Measurements from ENCODE around the gene AGBL3. TPM values are rescaled to one million over a fixed set of nuclear protein-coding genes. Genes with fewer than 3 reads are reported as not detected.

Gene AGBL3
- total RNA-seq = 0.32 and 0.52 TPM in 2 replicates

DNA sequence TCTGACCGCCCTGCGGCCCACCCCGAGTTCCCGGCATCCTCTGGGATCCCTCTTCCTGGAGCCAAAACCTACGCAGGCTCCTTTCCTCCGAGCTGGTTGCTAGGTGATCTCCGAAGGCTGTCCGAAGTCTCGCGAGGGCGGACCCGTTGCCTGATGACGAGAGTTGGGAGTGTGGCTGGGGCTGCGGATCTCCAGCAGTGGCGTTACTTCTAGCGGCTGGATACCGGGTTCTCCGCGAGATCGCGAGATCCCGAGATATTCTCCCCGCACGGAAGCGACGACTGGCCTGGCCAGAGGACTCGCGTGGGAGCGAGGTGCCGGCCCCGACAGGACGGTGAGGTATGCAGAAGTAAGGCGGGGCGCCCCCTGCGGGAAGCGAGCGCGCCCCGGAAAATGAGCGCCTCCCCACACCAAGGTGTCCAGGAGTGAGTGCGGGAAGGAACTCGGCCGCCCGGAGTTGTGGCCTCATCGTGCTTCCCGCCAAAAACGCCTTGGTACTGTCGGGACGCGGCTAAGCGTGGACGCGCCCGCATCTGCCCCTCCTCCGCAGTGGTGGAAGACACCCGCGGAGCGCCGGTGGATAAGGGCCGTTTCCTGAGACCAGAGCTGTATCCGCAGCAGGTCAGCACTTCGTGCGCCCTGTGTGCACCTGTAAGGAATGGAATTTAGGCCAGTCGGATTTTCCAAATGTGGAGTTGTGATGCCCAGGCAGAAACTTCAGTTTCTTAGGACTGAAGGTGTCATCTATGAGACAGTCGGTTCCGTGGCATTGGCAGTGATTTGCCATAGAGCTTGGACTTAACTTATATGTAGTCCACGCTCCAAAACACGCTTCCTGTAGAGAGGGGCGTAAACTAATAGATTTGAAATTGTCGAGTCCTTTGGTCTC, at the start of gene AGBL3:
Gene AGBL3 (plus strand): TSS at position 146 of the 889 bp plus-strand sequence. CDS start 1,426 bp downstream, outside the sequence.

GRCh38 chr7:135147899-135148721, 161.8 kb downstream of the AGBL3 start, which contains the start of gene TMEM140:
TMEM140 (plus strand) TSS chr7:135148072; CDS start chr7:135164442, 16,370 bp downstream.

DNA sequence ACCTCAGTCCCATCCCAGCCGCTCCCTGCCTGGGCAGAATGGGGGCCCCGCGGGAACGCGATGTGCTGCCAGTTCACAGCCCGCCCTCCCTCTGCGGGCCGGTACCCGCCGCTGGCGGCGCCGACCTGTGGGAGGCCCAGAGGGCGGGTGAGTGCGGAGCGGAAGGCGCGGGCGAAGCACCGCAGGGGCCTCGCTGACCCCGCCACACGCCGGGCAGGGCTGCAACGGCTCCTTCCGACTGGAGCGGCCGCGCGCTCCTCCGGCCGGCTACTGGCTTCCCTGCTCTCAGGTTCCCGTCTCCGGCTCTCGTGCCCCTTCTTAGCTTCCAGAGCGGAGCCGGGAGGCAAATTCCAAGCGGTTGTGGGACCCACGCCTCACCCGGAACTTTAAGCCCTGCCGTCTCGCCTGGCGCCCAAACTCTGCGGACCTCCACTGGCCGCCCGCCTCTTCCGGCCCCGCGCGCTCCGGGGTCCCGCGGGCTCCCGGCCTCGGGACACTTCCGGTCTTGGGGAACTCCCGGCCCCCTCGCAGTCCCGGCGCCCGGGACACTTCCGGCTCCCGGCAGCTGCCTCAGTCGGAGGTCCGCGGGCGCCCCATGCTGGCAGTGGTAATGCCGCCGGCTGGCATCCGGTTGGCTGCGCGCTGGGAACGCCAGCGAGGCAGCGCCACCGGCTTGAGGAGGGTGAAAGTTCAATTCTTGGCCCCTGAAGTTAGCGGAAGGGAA, 184.1 kb downstream of the AGBL3 start, which contains the start of gene CYREN:
Gene CYREN (minus strand): TSS at position 434 of the 724 bp plus-strand sequence. CDS start 1,785 bp downstream, outside the sequence.

Other genes with a start within 250 kb of the AGBL3 start
- 131 and 221 TPM in 2 replicates for gene CALD1, start 206.9 kb upstream of the AGBL3 start, total RNA-seq
- 12.0 and 14.7 TPM in 2 replicates for gene TMEM140, start 161.6 kb downstream of the AGBL3 start, total RNA-seq
- 27.6 and 28.5 TPM in 2 replicates for gene CYREN, start 184.2 kb downstream of the AGBL3 start, total RNA-seq
- 4.9 and 6.4 TPM in 2 replicates for gene WDR91, start 225.0 kb downstream of the AGBL3 start, total RNA-seq
- gene STRA8, start 247.3 kb downstream of the AGBL3 start, total RNA-seq = not detected in 2 replicates